ENCODE results near the gene HDDC2.

Gene HDDC2

GRCh38 chr6:125294925-125295324 lies 6.8 kb downstream of the HDDC2 start:
- H3K27ac ChIP-seq (ENCODE audit: low read length, poor library complexity, severe bottlenecking), result no peak overlapping the region
- H3K4me2 ChIP-seq (ENCODE audit: low read length, poor library complexity, severe bottlenecking), result no peak overlapping the region
- no peak overlapping the region for H2BK12ac ChIP-seq (ENCODE audit: low read length in 2 of 2)
- no peak overlapping the region for H3K23ac ChIP-seq (ENCODE audit: low read length in 2 of 2)
- H3K36me3 ChIP-seq (ENCODE audit: control insufficient read depth in 1 of 2, insufficient read depth in 2 of 2, low read depth in 1 of 2, low read length in 2 of 2), result peaks cover 11 to 99% of the 10 kb centered on the region in 2 experiments
- no peak overlapping the region for H2BK5ac ChIP-seq (ENCODE audit: low read depth, low read length, poor library complexity, severe bottlenecking)
- WGBS, result 96% methylated on average over 2 of the region's 3 CpGs
- no peak overlapping the region for H3K4ac ChIP-seq (ENCODE audit: low read depth in 1 of 2, low read length in 2 of 2)
- no peak for DNase-seq
- H2AFZ ChIP-seq (ENCODE audit: low read depth, low read length), result no peak overlapping the region
- H3K27me3 ChIP-seq (ENCODE audit: control insufficient read depth in 1 of 2, insufficient read depth in 1 of 2, low read length in 2 of 2), result no peaks in the 10 kb centered on the region
- no peaks in the 10 kb centered on the region for H3K4me1 ChIP-seq (ENCODE audit: control insufficient read depth, insufficient read depth, low read depth, low read length)
- no peak overlapping the region for H3K14ac ChIP-seq (ENCODE audit: low read length in 2 of 2)
- H3K9ac ChIP-seq (ENCODE audit: low read length), result no peak overlapping the region
- H3K79me1 ChIP-seq (replicated peaks; ENCODE audit: low read length, poor library complexity, severe bottlenecking), result peaks cover 29% of the 10 kb centered on the region
- H2AK5ac ChIP-seq (ENCODE audit: low read length, severe bottlenecking), result no peak overlapping the region
- no peaks in the 10 kb centered on the region for H3K9me3 ChIP-seq (ENCODE audit: control insufficient read depth, low read length)
- no peak overlapping the region for H3K4me3 ChIP-seq (ENCODE audit: insufficient read depth in 1 of 2, low read depth in 1 of 2, low read length in 2 of 2)
- H4K91ac ChIP-seq (ENCODE audit: low read length), result no peak overlapping the region
- H4K8ac ChIP-seq (ENCODE audit: low read length), result no peak overlapping the region
- no peak overlapping the region for H2BK15ac ChIP-seq (ENCODE audit: low read depth, poor library complexity, severe bottlenecking)
- no peak overlapping the region for H3K18ac ChIP-seq (ENCODE audit: low read depth in 1 of 2, low read length in 2 of 2)
- H2BK120ac ChIP-seq (ENCODE audit: low read depth, low read length), result no peak overlapping the region

- peaks cover 10 to 96% of the 10 kb centered on the region in 2 experiments for H3K36me3 ChIP-seq (ENCODE audit: control insufficient read depth in 1 of 2, insufficient read depth in 2 of 2, low read depth in 1 of 2, low read length in 2 of 2)
- no peak overlapping the region for H3K14ac ChIP-seq (ENCODE audit: low read length in 2 of 2)
- H2BK15ac ChIP-seq (ENCODE audit: low read depth, poor library complexity, severe bottlenecking), result no peak overlapping the region
- no peaks in the 10 kb centered on the region for H3K27me3 ChIP-seq (ENCODE audit: control insufficient read depth in 1 of 2, insufficient read depth in 1 of 2, low read length in 2 of 2)
- no peak overlapping the region for H3K27ac ChIP-seq (ENCODE audit: low read length, poor library complexity, severe bottlenecking)
- no peaks in the 10 kb centered on the region for H3K4me1 ChIP-seq (ENCODE audit: control insufficient read depth, insufficient read depth, low read depth, low read length)
- no peak for DNase-seq
- H4K8ac ChIP-seq (ENCODE audit: low read length), result no peak overlapping the region
- no peak overlapping the region for H2AFZ ChIP-seq (ENCODE audit: low read depth, low read length)
- H3K79me1 ChIP-seq (replicated peaks; ENCODE audit: low read length, poor library complexity, severe bottlenecking), result peaks cover 23% of the 10 kb centered on the region
- WGBS, result no CpG with 5 or more reads among the region's 1 CpG
- no peak overlapping the region for H2AK5ac ChIP-seq (ENCODE audit: low read length, severe bottlenecking)
- no peak overlapping the region for H4K91ac ChIP-seq (ENCODE audit: low read length)
- no peak overlapping the region for H2BK5ac ChIP-seq (ENCODE audit: low read depth, low read length, poor library complexity, severe bottlenecking)
- H3K4me2 ChIP-seq (ENCODE audit: low read length, poor library complexity, severe bottlenecking), result no peak overlapping the region
- H3K4ac ChIP-seq (ENCODE audit: low read depth in 1 of 2, low read length in 2 of 2), result no peak overlapping the region
- H3K4me3 ChIP-seq (ENCODE audit: insufficient read depth in 1 of 2, low read depth in 1 of 2, low read length in 2 of 2), result no peak overlapping the region
- no peak overlapping the region for H3K9ac ChIP-seq (ENCODE audit: low read length)
- H3K23ac ChIP-seq (ENCODE audit: low read length in 2 of 2), result no peak overlapping the region
- no peak overlapping the region for H3K18ac ChIP-seq (ENCODE audit: low read depth in 1 of 2, low read length in 2 of 2)
- H2BK12ac ChIP-seq (ENCODE audit: low read length in 2 of 2), result no peak overlapping the region
- H2BK120ac ChIP-seq (ENCODE audit: low read depth, low read length), result no peak overlapping the region
- H3K9me3 ChIP-seq (ENCODE audit: control insufficient read depth, low read length), result no peaks in the 10 kb centered on the region
These were observed 7.7 kb downstream of the HDDC2 start for GRCh38 chr6:125294036-125294435.

DNA sequence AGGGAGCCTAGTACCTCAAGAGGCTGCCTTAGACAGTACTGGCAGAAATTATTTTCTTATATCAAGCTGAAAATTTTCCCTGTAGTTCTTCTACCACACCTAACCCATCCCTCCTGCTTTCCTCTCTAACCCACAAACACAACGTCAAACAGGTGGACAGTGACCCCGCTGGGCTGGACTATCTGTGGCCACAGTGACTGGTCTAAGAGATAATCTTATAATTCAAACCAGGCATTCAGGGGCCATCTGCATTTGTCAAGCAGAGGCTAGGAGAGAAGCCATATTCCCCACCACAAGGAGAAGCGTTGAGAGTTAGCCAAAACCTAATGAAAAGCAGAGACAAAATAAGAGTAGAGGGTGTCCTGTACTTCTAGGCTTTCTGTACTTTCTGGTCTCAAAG lies 8.2 kb downstream of the HDDC2 start:
- Histone ChIP-seq H3K36me3 (ENCODE audit: control insufficient read depth in 1 of 2, insufficient read depth in 2 of 2, low read depth in 1 of 2, low read length in 2 of 2) (peaks cover 8 to 92% of the 10 kb centered on the region in 2 experiments), H2BK15ac (ENCODE audit: low read depth, poor library complexity, severe bottlenecking) (no peak overlapping the region), H3K4me1 (ENCODE audit: control insufficient read depth, insufficient read depth, low read depth, low read length) (no peaks in the 10 kb centered on the region), H3K14ac (ENCODE audit: low read length in 2 of 2) (no peak overlapping the region), H3K4me3 (ENCODE audit: insufficient read depth in 1 of 2, low read depth in 1 of 2, low read length in 2 of 2) (no peak overlapping the region), H3K18ac (ENCODE audit: low read depth in 1 of 2, low read length in 2 of 2) (no peak overlapping the region), H3K4me2 (ENCODE audit: low read length, poor library complexity, severe bottlenecking) (no peak overlapping the region), H3K27ac (ENCODE audit: low read length, poor library complexity, severe bottlenecking) (no peak overlapping the region), H4K8ac (ENCODE audit: low read length) (no peak overlapping the region), H3K9ac (ENCODE audit: low read length) (no peak overlapping the region), H3K27me3 (ENCODE audit: control insufficient read depth in 1 of 2, insufficient read depth in 1 of 2, low read length in 2 of 2) (no peaks in the 10 kb centered on the region), H2BK120ac (ENCODE audit: low read depth, low read length) (no peak overlapping the region), H3K79me1 (replicated peaks; ENCODE audit: low read length, poor library complexity, severe bottlenecking) (peaks cover 22% of the 10 kb centered on the region), H3K4ac (ENCODE audit: low read depth in 1 of 2, low read length in 2 of 2) (no peak overlapping the region), H3K9me3 (ENCODE audit: control insufficient read depth, low read length) (no peaks in the 10 kb centered on the region), H2AFZ (ENCODE audit: low read depth, low read length) (no peak overlapping the region), H4K91ac (ENCODE audit: low read length) (no peak overlapping the region), H3K23ac (ENCODE audit: low read length in 2 of 2) (no peak overlapping the region), H2AK5ac (ENCODE audit: low read length, severe bottlenecking) (no peak overlapping the region), H2BK5ac (ENCODE audit: low read depth, low read length, poor library complexity, severe bottlenecking) (no peak overlapping the region), H2BK12ac (ENCODE audit: low read length in 2 of 2) (no peak overlapping the region)
- 98% methylated on average over 2 of the region's 3 CpGs for WGBS
- no peak for DNase-seq

DNA sequence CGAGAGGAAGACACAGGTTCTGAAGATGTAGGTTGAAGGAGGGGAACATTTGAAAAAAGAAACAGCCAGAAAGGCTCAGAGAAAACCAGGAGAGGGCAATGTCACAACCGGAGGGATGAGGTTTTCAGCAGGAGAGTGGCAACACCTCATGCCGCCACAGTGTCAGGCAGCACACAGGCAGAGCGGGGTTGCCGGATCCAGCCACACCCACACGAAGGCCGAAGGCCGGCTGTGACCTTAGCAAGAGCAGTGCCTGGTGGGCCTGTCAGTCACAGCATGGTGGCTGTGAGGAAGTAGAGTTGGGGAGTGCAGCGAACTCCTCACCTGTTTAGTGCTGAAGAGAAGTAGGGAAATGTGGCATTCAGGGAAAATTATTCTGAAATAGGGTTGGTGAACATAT lies 14.0 kb downstream of the HDDC2 start:
- no peak overlapping the region for H3K18ac ChIP-seq (ENCODE audit: low read depth in 1 of 2, low read length in 2 of 2)
- no peaks in the 10 kb centered on the region for H3K4me1 ChIP-seq (ENCODE audit: control insufficient read depth, insufficient read depth, low read depth, low read length)
- H3K4me3 ChIP-seq (ENCODE audit: insufficient read depth in 1 of 2, low read depth in 1 of 2, low read length in 2 of 2), result no peak overlapping the region
- H3K9ac ChIP-seq (ENCODE audit: low read length), result no peak overlapping the region
- no peak overlapping the region for H4K91ac ChIP-seq (ENCODE audit: low read length)
- no peak overlapping the region for H2BK120ac ChIP-seq (ENCODE audit: low read depth, low read length)
- no peak overlapping the region for H3K27ac ChIP-seq (ENCODE audit: low read length, poor library complexity, severe bottlenecking)
- H4K8ac ChIP-seq (ENCODE audit: low read length), result no peak overlapping the region
- no peak overlapping the region for H2BK15ac ChIP-seq (ENCODE audit: low read depth, poor library complexity, severe bottlenecking)
- WGBS, result 94% methylated on average over 9 of the region's 9 CpGs
- peak overlapping the region in 1 of 2 experiments; percentile 83 for H3K14ac ChIP-seq (ENCODE audit: low read length in 2 of 2)
- peaks cover 13% of the 10 kb centered on the region for H3K79me1 ChIP-seq (replicated peaks; ENCODE audit: low read length, poor library complexity, severe bottlenecking)
- no peak overlapping the region for H2BK5ac ChIP-seq (ENCODE audit: low read depth, low read length, poor library complexity, severe bottlenecking)
- no peak for DNase-seq
- H3K23ac ChIP-seq (ENCODE audit: low read length in 2 of 2), result no peak overlapping the region
- H3K9me3 ChIP-seq (ENCODE audit: control insufficient read depth, low read length), result peaks cover 13% of the 10 kb centered on the region
- no peak overlapping the region for H3K4me2 ChIP-seq (ENCODE audit: low read length, poor library complexity, severe bottlenecking)
- H3K4ac ChIP-seq (ENCODE audit: low read depth in 1 of 2, low read length in 2 of 2), result no peak overlapping the region
- H3K27me3 ChIP-seq (ENCODE audit: control insufficient read depth in 1 of 2, insufficient read depth in 1 of 2, low read length in 2 of 2), result no peaks in the 10 kb centered on the region
- no peak overlapping the region for H2AK5ac ChIP-seq (ENCODE audit: low read length, severe bottlenecking)
- H2AFZ ChIP-seq (ENCODE audit: low read depth, low read length), result no peak overlapping the region
- no peak overlapping the region for H2BK12ac ChIP-seq (ENCODE audit: low read length in 2 of 2)
- H3K36me3 ChIP-seq (ENCODE audit: control insufficient read depth in 1 of 2, insufficient read depth in 2 of 2, low read depth in 1 of 2, low read length in 2 of 2), result peaks cover 15 to 68% of the 10 kb centered on the region in 2 experiments

All from mesenchymal stem cell (in vitro differentiated cells and primary cell).